GM19043 (cell line): ENCODE data around the gene PRKCZ.

Experiments
- ATAC-seq: cut with Tn5 transposase; IDR thresholded peaks from one replicate; pipeline ENCODE4 v1.9.1; 2021; ENCODE audit warnings: low read depth; ENCODE audit not compliant: unreplicated experiment

Gene PRKCZ

DNA sequence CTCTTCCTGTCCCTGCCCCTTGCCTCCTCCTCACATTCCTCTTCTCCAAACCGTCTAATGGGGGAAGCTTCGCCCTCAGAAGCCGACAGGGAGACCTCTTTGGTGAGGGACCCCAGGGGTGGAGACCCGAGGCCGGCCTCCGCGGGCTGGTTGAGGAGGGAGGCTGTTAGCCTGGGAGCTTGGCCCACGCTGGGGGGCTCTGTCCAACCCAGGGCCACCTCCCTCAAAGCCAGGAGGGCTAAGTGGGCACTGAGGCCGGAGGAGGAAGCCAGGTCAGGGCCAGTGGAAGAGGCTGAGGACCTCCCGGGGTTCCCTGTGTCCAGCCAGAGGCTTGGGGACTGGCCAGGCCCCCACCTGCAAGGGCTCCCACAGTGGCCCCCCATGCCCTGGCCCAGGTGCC lies 25.8 kb upstream of the PRKCZ start:
- no peak for ATAC-seq

DNA sequence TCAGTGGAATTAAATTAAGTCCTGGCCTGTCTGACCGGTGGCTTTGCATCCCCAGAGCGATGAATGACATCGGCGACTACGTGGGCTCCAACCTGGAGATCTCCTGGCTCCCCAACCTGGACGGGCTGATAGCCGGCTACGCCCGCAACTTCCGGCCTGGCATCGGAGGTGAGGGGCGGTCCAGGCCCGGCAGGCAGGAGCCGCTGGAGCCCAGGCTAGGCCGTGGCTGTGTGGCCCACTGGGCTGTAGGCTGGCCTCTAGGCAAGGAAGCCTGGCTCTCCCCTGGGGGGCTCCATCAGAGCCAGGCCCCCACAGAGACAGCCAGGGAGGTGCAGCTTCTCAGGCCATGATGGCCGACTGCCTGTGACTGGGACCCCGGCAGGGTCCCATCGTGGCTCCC lies 25.3 kb upstream of the PRKCZ start:
- no peak for ATAC-seq

DNA sequence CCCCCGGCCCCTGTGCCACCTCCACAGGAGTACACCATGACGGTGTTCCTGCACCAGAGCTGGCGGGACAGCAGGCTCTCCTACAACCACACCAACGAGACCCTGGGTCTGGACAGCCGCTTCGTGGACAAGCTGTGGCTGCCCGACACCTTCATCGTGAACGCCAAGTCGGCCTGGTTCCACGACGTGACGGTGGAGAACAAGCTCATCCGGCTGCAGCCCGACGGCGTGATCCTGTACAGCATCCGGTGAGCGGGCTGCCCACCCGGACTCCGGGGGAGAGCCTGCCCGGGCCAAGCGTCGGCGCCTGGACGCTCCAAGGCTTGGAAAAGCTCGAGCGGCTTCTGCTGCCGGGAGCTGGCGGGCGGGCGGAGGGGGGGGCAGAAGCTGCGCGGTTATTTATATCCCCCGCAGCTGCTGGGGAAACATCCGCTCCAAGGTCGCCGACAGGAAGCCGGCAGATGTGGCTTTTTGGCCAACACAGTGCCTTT lies 24.7 kb upstream of the PRKCZ start:
- no peak for ATAC-seq

DNA sequence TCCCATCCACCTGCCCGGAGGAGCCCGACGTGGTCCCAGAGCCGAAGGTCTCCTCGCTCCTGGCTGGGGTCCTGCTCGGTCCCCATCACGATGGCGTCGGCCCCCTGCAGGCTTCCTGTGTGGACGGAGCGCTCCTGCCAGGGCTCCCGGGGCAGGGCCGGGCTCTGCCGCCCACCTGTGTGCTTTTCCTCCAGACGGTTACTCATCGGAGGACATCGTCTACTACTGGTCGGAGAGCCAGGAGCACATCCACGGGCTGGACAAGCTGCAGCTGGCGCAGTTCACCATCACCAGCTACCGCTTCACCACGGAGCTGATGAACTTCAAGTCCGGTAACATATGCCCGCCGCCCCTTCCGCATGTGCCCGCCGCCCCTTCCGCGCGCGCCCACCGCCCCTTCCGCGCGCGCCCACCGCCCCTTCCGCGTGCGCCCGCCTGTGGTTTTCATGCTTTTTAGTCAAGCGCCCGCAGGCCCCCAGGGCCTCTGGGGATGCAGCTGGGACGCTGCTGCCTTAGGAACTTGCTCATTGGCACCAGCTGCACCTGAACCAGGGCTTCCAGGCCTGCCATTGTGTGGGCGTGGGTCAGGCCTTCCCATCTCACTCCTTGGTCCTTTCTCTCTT lies 22.1 kb upstream of the PRKCZ start:
- ATAC-seq = no peak

DNA sequence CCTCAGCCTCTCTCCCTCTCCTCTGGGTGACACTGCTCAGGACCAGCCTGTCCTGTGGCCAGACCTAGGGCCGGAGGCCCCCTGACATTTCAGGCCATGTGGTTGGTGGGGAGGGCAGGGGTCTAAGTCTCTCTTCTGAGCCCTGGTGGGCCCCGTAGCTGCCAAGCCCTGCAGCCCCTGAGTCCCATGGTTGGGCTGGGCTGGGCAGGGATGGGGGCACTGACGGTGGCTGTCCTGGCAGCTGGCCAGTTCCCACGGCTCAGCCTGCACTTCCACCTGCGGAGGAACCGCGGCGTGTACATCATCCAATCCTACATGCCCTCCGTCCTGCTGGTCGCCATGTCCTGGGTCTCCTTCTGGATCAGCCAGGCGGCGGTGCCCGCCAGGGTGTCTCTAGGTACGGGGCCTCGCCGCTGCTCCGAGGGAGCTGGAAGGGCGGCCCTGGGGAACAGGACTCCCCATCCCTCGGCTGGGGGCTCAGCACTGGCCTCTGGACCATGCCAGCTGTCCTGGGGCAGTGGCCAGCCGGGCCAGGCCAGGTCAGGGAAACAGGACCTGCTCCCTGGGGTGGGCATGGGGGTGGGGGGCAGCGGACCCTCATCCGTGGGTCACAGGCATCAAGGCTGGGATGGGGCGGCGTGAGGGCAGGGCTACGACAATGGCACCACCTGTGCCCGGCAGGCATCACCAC lies 21.2 kb upstream of the PRKCZ start:
- ATAC-seq = no peak

DNA sequence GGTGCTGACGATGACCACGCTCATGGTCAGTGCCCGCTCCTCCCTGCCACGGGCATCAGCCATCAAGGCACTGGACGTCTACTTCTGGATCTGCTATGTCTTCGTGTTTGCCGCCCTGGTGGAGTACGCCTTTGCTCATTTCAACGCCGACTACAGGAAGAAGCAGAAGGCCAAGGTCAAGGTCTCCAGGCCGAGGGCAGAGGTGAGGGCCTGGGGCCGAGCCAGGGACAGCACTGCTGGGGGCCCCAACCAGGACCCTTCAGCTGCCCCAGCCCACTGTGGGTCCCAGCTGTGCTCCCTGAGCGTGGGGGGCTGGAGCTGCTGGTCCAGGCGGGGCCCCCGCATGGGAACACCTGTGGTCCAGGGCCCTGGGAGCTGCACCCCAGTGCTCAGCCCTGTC lies 20.6 kb upstream of the PRKCZ start:
- no peak for ATAC-seq

DNA sequence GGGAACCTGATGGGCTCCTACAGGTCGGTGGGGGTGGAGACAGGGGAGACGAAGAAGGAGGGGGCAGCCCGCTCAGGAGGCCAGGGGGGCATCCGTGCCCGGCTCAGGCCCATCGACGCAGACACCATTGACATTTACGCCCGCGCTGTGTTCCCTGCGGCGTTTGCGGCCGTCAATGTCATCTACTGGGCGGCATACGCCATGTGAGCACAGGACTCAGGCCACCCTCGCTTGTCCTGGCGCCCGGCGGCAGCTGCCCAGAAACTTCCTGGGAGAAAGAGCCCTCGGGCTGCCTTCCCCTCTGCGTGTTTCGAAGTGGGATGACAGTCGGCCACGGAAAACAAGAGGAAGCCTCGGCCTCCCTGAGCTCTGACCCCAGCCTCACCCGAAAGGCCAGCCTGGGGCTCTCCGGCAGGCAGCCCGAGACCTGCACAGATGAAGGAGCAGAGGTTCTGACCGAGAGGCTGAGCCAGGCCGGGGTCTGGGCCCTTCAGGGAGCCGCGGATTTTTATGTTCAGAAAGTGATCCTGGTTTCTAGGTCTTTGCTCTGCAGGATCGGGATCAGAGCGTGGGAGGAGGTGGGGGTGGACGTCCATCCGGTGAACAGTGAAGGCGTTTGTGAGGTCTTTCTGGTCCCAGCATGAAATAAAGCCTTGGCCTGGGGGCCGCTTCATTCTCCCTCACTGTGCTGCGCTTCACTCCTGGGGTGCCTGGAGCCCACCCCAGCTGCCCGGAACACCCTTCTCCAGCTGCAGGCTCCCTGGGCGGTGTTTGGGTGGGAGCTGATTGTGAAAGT lies 19.9 kb upstream of the PRKCZ start:
- ATAC-seq = no peak

DNA sequence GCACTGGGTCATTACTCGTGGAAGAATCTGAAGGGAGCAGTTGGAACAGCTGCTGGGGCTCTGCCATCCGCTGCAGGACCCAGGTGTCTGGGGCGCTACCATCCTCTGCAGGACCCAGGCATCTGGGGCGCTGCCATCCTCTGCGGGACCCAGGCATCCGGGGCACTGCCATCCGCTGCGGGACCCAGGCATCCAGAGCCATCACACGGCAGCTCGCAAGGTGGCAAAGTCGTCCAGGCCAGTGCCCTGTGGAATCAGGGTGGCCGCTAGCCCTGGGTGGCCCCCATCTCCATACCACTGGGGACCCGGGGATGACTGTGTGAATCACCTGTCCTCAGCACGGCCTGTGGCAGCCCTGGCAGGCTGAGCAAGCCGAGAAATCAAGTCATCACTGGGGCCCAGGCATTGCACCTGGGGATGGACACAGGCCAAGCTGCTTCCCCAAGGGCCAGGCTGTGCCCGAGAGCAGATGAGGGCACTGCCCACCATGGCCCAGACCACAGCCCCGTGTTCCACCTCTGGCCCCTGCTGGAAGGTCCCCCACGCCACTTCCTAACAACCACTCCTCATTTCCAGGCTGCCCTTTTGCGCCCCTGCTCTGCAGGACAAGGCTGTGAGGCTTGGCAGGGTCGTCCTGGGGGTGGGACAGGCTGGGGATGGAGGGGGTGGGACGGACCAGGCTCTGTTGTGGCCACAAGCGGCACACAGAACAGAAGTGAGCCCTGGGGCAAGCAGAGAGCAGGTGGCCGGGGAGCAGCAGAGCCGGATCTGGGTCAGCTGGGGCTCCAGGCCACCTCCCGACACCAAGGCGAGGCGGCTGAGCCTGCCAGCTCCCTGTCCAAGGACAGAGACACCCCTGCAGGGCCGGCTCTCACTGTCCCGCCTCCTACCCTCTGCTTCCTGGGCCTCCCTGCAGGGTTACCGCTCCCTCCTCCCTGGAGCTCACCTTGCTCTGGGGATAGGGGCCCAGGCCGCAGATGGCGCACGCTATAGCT lies 18.4 kb upstream of the PRKCZ start:
- no peak for ATAC-seq

DNA sequence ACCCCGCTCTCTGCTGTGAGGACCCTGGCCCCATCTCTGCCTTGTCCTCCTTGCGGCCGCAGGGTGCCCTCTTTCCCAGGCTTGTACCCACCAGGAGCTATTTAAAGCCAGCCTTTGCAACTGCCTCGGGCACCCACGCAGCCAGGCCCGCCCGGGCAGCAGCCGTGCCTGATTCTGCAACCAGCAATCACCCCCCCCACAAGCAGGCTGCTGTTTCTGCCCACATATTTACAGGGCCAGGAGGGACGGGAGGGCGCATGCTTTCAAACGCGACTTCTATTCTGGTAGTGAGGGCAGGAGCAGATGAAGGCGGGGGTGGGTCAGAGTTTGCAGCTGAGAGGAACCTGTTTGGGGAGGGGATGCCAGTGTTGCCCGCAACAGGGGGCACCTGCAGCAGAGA lies 17.5 kb upstream of the PRKCZ start:
- no peak for ATAC-seq

DNA sequence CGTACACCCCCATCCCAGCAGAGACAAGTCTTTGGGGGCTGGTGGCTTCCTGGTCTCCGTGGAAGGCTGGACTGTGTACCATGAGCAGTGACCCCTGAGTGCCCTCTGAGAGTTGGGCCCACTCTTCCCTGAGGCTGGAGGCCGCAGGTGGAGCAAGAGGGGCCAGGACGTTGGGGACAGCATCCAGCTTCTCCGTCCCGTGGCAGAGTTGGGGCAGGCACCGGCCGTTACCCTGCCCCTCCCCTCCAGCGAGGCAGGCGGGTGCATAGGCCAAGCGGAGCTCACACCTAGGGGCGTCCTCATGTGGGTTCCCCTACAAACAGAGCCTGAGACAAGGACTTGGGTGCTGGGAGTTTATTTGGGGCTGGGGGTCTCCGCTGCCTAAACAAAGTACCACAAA lies 17.0 kb upstream of the PRKCZ start:
- ATAC-seq = no peak

DNA sequence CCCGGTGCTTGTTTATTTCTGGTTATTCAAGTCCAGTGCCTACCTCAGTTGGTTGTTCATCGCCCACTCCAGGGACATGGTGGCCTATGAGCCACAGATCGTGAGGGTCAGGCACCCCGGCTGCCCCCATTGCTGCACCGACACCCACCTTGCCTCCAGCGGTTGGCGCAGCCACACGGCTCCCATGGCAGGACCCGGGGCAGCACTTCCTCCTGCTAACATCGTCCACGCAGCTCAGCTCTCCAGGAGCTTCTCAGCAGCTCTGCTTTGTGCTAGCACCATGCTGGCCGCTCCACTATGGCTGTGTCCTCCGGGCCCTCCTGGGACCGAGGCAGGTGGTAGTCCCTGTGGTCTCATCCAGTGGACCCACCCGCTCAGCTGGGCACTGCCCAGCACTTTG lies 13.9 kb upstream of the PRKCZ start:
- no peak for ATAC-seq

DNA sequence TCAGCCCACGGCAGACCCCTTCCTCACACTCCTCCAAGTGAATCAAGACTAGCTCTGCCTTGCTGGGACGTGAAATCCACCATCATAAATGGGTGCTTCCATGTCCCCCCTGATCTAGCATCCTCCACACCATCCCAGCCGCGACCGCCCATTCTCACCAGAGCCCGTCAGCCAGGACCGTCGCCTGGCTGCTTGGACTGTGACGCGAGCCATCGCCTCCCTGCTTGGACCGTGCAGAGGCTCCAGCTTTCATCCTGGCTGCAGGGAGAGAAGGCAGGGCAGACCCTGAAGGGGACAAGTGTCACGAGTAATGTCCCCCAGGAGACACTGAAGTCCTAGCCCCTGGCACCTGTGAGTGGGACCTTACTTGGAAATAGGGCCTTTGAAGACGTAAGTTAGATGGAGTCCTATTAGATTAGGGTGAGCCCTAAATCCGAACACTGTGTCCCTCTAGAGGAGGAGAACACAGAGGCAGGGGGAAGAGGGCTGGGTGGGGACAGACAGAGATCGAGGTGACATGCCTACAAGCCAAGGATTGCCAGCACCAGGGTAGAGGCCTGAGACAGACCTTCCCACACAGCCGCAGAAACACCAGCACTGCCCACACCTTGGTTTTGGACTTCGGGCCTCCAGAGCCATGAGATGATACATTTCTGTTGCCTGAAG lies 12.8 kb upstream of the PRKCZ start:
- no peak for ATAC-seq

DNA sequence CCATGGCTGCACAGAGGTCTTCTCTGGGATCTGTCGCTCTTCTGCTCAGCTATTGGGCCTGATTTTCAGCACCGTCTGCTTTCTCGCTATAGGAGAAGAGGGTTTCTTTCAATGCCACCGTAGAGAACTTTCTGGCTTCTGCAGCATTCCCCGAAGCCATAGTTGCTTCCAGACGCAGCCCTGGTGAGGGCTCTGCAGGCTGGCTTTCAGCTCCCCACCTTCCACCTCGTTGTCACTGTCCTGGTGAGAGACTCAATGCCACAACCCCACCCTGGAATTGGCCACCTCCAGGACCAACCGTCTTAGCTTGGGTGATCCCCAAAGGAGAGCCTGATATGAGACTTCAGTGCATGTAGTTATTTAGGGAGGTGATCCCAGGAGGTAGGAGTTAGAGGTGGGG lies 12.0 kb upstream of the PRKCZ start:
- ATAC-seq = no peak

DNA sequence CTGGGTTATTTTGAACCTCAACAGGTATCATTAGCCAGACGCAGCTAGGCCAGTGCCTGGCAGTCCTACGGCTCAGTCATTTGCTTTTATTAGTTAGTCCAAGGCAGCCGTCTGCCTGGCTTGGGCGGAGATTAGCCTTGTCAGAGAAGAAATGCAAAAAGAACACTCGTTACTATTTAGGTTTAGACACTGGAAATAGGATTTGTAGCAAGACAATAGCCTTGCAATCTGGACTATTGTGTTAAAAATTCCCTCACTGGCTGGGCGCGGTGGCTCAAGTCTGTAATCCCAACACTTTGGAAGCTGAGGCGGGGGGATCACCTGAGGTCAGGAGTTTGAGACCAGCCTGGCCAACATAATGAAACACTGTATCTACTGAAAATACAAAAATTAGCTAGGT lies 11.0 kb upstream of the PRKCZ start:
- no peak for ATAC-seq

DNA sequence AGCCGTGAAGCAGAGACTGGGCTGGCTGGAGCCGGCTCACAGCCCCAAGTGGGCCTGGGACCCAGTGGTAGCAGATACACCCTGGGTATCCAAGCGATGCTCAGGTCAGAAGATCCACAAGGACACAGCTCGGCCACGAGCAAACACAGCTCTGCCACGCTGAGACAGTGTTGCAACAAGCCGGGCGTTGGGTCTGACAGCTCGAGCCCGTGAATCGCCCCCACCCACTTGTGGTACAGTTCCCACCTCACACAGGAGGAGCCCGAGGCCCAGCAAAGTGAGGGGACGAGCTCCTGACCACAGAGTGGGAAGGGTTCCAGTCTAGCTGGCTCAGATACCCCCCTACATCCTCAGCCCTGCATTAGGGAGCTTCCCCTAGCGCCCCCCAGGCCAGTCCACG lies 8.9 kb upstream of the PRKCZ start:
- ATAC-seq = no peak

DNA sequence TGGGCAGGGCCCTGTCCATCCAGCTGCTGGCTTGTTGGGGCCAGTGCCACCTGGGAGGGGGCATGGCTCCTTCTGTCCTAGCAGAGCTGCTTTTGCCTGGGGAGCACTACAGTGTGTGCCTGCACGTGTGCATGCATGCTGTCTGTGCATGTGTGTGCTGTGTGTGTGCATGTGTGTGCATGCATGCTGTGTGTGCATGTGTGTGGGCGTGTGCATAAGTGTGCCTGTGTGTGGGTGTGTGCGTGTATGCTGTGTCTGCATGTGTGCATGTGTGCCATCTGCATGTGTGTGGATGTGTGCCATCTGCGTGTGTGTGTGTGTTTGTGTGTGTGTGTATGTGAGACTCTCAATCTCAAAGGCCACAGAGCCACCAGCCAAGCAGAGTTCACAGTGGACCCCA lies 8.3 kb upstream of the PRKCZ start:
- ATAC-seq = no peak

DNA sequence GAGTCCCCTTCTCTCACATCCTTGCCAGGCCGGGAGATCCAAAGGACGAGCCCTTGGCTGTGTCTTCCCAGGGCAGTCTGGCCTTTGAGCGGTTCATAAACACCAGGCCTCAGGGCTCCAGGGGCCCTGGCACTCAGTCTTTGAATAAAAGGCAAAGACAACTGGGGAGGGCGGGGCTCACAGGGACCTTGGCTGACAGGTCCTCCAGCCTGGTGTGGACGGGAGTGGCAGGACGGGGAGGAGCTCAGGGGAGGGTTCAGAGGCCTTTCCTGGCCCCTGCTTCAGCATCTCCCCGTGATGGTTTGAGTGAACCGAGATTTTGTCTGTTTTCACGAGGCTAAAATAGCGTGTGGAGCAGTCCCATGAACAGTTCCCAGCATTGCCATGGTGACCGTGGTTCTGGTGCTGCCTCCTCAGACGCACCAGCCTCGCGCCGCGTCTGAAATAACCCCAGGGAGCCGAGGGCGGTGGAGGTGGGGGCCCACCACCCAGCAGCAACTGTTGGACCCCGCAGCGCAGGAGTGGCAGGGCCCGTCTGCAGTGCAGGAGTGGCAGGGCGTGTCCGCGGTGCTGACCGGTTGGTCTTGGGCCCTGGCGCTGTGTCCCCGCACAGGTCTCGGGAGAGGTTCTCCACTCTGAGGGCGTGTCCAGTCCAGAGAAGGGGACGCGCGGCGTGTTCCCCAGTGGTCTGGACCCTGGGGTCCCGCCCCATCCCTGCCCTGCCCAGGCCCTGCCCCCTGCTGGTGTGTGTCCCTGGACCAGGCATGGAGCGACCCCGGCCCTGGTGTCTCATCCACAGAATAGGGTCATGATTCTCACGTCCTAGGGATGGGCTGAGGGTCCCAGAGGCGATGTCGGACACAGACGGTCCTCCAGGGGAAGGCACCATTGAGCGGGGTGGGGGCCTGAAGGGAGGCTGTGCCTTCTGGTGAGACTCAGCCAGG lies 7.1 kb upstream of the PRKCZ start:
- no peak for ATAC-seq

DNA sequence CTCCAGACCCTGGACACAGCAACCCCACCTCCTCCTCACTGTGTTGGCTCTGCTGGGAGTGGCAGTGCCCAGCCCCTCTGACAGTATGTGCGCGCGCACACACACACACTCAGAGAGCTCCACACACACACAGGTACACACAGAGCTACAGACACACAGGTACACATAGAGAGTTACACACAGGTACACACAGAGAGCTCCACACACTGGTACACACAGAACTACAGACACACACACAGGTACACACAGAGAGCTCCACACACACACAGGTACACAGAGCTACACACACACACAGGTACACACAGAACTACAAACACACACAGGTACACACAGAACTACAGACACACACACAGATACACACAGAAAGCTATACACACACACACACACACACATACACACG lies 6.3 kb upstream of the PRKCZ start:
- no peak for ATAC-seq
